ENCODE results near the gene MISP. TPM values are rescaled to one million over a fixed set of nuclear protein-coding genes. Genes with fewer than 3 reads are reported as not detected.

MISP gene
- total and polyA plus RNA-seq, 2 of the 8 experiments (the other 6 are each of a cell fraction or from before 2014, with no cell fraction given), result 0.43 to 0.45 TPM

DNA sequence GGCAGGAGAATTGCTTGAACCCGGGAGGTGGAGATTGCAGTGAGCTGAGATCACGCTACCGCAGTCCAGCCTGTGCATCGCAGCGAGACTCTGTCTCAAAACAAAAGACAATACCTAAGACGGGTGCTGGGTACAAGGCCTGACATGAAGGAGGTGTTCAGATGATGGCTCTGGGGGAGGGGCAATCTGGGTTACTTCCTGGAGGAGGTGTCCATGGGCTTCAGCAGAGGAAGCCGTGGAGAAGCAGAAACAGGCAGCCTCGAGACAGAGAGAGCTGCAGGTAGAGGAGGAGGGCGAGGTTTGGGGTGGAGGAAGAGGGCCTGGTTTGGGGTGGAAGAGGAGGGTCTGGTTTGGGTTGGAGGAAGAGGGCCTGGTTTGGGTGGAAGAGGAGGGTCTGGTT is 3.6 kb downstream of the MISP start (continued):
- TF ChIP-seq SP2 (IDR thresholded peaks at IDR 0.05; ENCODE audit: low read length), result no peak
